Urothelium cell line (cell line): ENCODE results near the gene MAP3K5.
"Not testable (repeated sequence)": the region's sequence is repeated elsewhere in the genome, so short reads cannot be mapped to it uniquely, and the experiment has no call there.

Experiments
- DNase-seq: peaks from one replicate; pipeline ENCODE4 v3.0.0; 2011; ENCODE audit warnings: low spot score, mixed read lengths
- FAIRE-seq: peaks from 2 replicates; lab custom pipeline; 2011; peaks lifted over from hg19 to GRCh38; lab: Jason Lieb, UNC

Gene MAP3K5

DNA sequence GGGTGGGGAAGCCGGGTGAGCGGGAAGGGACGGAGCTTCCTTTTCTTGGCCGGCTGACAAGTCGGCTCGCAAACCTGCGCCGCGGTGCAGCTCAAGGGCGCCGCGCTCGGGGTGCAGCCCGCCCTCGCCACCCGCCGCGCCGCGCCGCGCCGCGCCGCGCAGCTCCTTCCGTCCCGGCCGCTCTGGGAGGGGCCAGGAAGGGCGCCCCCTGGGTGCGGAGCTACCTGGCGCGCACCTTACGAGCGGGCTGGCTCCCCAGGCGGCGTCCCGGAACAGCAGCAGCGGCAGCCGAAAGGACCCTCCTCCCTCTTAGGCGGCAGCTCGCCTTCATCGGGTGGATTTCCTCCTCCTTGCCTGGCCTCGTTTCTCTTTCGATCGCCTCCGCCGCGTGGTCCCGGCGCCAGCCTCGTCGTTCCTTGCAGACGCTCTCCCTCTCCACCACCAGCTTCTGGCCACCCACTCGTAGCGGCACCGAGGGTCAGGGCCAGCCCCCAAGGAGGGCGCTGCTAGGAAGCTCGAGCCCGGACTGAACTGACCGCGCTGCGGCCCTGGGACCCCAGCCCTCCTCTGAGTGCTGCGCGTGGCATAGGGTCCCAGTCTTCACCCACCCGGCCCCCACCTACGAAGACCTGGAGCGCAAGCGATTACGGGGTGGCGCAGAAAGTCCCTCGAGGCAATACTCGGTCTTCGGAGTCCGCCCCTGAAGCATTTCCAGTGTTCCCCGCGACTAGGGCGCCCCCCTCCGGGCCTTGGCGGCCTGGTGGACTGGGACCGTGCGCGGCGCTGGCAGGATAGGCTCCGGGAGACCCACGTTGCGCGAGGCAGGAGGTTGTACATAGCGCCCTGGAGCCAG, at the start of gene MAP3K5:
Gene MAP3K5 (minus strand): TSS at position 68 of the 853 bp plus-strand sequence. CDS start 320 bp downstream, outside the sequence.
- peak; percentile 70 for FAIRE-seq

GRCh38 chr6:136840276-136841001, 48.2 kb upstream of the MAP3K5 start:
- DNase-seq: no peak
- FAIRE-seq: no peak

More for the DNA sequence above, at the start of gene MAP3K5:
- peak; percentile 81 for DNase-seq

DNA sequence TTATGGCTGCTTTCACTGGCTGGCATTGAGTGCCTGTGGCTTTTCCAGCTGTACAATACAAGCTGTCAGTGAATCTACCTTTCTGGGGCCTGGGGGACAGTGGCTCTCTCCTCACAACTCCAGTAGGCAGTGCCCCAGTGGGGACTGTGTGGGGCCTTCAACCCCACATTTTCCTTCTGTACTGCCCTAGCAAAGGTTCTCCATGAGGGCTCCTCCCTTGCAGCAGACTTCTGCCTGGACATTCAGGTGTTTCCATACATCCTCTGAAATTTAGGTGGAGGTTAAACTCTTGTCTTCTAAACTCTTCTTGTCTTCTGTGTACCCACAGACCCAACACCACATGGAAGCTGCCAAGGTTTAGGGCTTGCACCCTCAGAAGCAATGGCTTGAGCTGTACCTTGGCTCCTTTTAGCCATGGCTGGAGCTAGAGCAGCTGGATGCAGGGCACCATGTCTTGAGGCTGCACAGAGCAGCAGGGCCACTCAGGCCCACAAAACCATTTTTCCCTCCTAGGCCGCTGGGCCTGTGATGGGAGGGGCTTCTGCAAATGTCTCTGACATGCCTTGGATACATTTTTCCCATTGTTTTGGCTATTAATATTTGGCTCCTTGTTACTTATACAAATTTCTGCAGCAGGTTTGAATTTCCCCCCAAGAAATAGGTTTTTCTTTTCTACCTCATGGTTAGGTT, 39.7 kb upstream of the MAP3K5 start:
- FAIRE-seq (no peak), DNase-seq (no peak)

- no peak for FAIRE-seq
Measured at GRCh38 chr6:136826216-136826615, 33.9 kb upstream of the MAP3K5 start.

GRCh38 chr6:136823128-136823660, 30.9 kb upstream of the MAP3K5 start:
- FAIRE-seq: no peak
- no peak for DNase-seq

More at GRCh38 chr6:136826216-136826615, 33.9 kb upstream of the MAP3K5 start:
- DNase-seq: no peak

DNA sequence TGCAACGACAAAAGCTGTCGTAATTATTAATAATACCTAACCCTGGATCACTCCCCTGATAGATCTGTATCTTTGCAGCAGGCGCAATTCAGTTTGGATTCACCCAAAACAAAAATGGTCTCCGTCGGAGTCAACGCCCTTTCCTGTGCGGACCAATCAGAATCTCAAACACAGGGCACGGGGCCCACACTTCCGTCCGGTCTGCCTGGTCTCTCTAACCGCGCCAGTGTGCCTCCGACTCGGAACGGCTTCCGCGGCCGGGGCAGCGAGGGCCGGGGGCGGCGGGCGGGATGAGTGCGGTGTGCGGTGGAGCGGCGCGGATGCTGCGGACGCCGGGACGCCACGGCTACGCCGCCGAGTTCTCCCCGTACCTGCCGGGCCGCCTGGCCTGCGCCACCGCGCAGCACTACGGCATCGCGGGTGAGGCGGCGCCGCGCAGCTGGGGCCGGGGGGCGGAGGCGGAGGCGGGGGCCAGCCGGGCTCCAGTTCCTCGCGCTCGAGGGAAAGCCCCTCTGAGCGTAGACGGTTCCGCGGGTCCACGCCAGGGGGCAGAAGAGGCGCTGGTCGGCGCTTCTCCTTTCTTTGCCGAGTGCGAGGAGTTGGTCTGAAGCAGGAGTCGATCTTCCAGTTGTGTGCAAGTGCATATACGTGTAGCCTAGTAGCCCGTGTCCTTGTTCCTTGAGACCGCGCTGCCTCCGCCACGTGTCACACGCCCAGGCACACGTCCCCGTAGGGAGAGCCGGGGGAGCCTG, 30.3 kb upstream of the MAP3K5 start, which contains the start of gene PEX7:
Gene PEX7 (plus strand): TSS at position 217 of the 752 bp plus-strand sequence. CDS start 74 bp downstream, at position 291.
- DNase-seq (peak; percentile 91), FAIRE-seq (peak; percentile 94)

- FAIRE-seq: no peak
- no peak for DNase-seq
Measured at GRCh38 chr6:136822046-136822375, 29.7 kb upstream of the MAP3K5 start.

- no peak for DNase-seq
- FAIRE-seq: no peak
Measured at GRCh38 chr6:136820561-136820960, 28.3 kb upstream of the MAP3K5 start.

DNA sequence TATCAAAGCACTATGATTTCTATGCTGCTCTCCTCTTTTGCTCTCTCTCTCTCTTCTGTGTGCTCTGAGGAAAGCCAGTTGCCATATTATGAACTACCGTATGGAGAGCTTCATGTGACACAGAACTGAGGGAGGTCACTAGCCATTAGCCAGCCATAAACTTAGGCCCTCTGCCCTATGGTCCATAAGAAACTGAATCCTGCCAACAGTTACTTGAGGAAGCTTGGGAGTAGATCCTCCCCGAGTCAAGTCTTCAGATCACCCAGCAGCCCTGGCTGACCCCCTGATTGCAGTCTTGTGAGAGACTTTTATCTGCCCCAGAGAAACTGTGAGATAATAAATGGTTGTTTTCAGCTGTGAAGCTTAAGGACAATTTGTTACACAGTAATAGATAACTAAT, 24.4 kb upstream of the MAP3K5 start:
- no peak for DNase-seq
- no peak for FAIRE-seq

DNA sequence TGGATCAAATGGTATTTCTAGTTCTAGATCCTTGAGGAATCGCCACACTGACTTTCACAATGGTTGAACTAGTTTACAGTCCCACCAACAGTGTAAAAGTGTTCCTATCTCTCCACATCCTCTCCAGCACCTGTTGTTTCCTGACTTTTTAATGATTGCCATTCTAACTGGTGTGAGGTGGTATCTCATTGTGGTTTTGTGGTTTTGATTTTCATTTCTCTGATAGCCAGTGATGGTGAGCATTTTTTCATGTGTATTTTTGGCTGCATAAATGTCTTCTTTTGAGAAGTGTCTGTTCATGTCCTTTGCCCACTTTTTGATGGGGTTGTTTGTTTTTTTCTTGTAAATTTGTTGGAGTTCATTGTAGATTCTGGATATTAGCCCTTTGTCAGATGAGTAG, 23.3 kb upstream of the MAP3K5 start:
- DNase-seq, FAIRE-seq: not testable (repeated sequence)

DNA sequence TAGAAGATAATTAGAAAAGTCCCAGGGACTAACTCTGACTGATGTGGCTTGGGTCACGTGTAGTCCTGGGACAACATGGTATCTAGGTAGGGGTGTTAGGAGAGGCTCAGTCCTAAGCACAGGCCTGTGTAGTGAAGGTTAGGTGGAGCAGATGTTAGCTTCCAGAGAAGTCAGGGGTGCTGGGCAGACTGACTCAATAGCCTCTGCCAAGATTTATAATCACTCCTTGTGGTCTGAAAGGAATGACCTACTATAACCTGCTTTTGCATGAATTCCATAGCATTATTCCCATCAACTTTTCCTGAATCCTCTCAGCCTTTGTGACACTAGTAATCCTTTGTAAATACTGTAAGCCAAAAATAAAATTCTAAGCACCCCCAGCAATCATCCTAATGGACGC, 19.9 kb upstream of the MAP3K5 start:
- FAIRE-seq (no peak), DNase-seq (no peak)

GRCh38 chr6:136811272-136811671, 19.0 kb upstream of the MAP3K5 start:
- DNase-seq: no peak

DNA sequence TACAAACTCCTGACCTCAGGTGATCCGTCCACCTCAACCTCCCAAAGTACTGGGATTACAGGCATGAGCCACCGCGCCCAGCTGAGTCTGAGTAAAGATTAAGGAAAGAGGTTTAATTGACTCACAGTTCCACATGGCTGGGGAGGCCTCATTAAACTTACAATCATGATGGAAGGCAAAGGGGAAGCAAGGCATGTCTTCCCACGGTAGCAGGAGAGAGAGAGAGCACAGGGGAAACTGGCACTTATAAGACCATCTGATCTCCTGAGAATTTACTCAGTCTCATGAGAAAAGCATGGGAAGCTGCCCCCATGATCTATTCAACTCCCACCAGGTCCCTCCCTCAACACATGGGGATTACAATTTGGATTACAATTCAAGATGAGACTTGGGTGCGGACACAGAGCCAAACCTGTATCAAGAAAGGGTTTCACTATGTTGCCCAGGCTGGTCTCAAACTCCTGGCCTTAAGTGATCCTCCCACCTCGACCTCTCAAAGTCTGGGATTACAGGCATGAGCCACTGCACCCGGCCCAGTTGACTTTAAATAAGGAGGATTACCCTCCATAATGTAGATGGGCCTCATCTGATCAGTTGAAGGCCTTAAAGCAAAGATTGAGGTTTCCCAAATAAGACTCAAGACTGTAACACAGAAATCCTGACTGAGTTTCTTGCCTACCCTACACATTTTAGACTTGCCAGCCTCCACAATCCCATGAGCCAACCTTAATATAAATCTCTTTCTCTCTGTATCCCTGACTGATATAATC, 17.0 kb upstream of the MAP3K5 start:
- no peak for DNase-seq
- no peak for FAIRE-seq

More at GRCh38 chr6:136811272-136811671, 19.0 kb upstream of the MAP3K5 start:
- FAIRE-seq: no peak

- no peak for FAIRE-seq
- no peak for DNase-seq
Measured at GRCh38 chr6:136803608-136804007, 11.3 kb upstream of the MAP3K5 start.

- DNase-seq (no peak), FAIRE-seq (no peak)
Measured at GRCh38 chr6:136801581-136801980, 9.3 kb upstream of the MAP3K5 start.

DNA sequence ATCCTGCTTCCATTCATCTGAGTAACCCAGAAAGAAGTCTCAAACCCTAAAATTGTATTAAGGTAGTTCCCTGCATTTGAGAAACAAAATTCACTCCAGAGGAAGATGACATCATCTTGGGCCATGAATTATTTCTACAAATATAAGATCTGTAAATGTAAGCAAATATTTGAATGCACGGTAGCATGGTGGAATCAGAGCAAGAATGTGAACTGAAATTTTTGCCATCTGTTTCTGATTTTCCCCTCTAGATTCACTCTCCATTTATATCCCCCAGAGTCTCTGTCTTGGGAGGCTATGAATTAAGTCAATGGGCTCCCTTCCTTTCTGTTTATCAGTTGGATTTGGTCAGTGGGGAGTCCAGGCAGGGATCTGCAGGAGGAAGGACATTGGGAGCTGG, 5.8 kb upstream of the MAP3K5 start:
- DNase-seq (no peak), FAIRE-seq (no peak)

GRCh38 chr6:136795996-136796395, 3.7 kb upstream of the MAP3K5 start:
- DNase-seq: no peak
- FAIRE-seq: no peak

GRCh38 chr6:136795386-136795785, 3.1 kb upstream of the MAP3K5 start:
- FAIRE-seq (no peak), DNase-seq (no peak)

GRCh38 chr6:136793363-136793762, 1.1 kb upstream of the MAP3K5 start:
- DNase-seq (no peak), FAIRE-seq (no peak)

DNA sequence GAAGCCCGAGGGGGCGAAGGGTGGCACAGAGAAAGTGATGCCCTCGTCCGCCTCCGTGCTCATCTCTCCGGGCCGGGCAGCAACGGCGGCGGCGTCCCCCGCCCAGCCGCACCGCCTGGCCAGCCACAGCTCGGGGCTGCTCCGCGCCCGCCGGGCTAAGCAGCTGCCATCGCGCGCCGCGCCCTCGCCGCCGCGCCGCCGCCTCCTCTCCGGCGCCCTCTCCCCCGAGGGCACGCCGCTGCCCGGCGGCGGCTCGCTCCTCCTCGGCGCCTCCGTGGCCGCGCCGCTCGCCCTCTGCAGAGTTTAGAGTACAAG, 225 bp downstream of the MAP3K5 start:
- no peak for DNase-seq
- FAIRE-seq: no peak
